Measurements from ENCODE around the gene ABCG1.

GRCh38 chr21:42278451-42279149 lies 59.7 kb downstream of the ABCG1 start:
- TF ChIP-seq POLR2AphosphoS5 (IDR thresholded peaks at IDR 0.05) (no peak), EP300 (IDR thresholded peaks at IDR 0.05) (no peak), CTCF (IDR thresholded peaks at IDR 0.05) (no peak), POLR2A (IDR thresholded peaks at IDR 0.05) (no peak)
